A549 (cell line): ENCODE measurements around the gene GRHL3. TPM values are rescaled to one million over a fixed set of nuclear protein-coding genes. Genes with fewer than 3 reads are reported as not detected.
A peak's percentile ranks its signal among the peaks of the same experiment; 100 is the strongest.

Experiments used
- ATAC-seq, 2 experiments: fragments of 200-7000 bp in 1 of 2; fragments of >200 bp in 1 of 2; cut with Nextera tagmentation in 1 of 2; cut with Tn5 transposase in 1 of 2; 3 replicates each; pipeline versions ENCODE4 v1.8.0 to v1.9.1; 2018 to 2020; ENCODE audit warnings: mild to moderate bottlenecking in 1 of 2, moderate library complexity in 1 of 2
- CTCF ChIA-PET: fragments of 300-600 bp; sonication (Branson Sonifier 250); formaldehyde crosslinking; extraction: SDS; loops from one replicate; lab custom pipeline; 2021; ENCODE audit warnings: antibody characterized with exemption, inconsistent platforms; lab: Yijun Ruan, JAX
- POLR2A ChIA-PET: fragments of 350-600 bp; formaldehyde crosslinking; extraction: SDS; loops from one replicate; lab custom pipeline; 2021; ENCODE audit warnings: antibody characterized with exemption, inconsistent platforms; lab: Yijun Ruan, JAX
- DNase-seq, 2 experiments: peaks; one replicate each; pipeline versions ENCODE4 v3.0.0 to v3.0.0-alpha.2; 2011 to 2016; ENCODE audit warnings: low read depth in 1 of 2, low spot score in 1 of 2
- FAIRE-seq: peaks from 2 replicates; lab custom pipeline; 2011; peaks lifted over from hg19 to GRCh38; lab: Jason Lieb, UNC
- H3K27ac ChIP-seq, 2 experiments: fragments of >200 bp; sonication (Bioruptor Twin); formaldehyde crosslinking; 3 replicates each; pipeline ENCODE4 v1.5.1; 2016 to 2017
- H3K4me1 ChIP-seq: fragments of >200 bp; sonication (Bioruptor Twin); formaldehyde crosslinking; 3 replicates; pipeline ENCODE4 v1.6.1; 2016
- H3K4me2 ChIP-seq: fragments of >200 bp; sonication (Bioruptor Twin); formaldehyde crosslinking; 3 replicates; pipeline ENCODE4 v1.6.1; 2016
- H3K4me3 ChIP-seq: fragments of >200 bp; sonication (Bioruptor Twin); formaldehyde crosslinking; 3 replicates; pipeline ENCODE4 v1.5.1; 2016
- H3K9me3 ChIP-seq: fragments of >200 bp; sonication (Bioruptor Twin); formaldehyde crosslinking; 3 replicates; pipeline ENCODE4 v1.6.1; 2016
- ATOH8 ChIP-seq: fragments of 250-450 bp; sonication (Bioruptor Pico); IDR thresholded peaks from 2 replicates; pipeline ENCODE4 v1.5.0; 2020; ENCODE audit warnings: low read depth, mild to moderate bottlenecking, moderate library complexity
- EHF ChIP-seq: fragments of 250-450 bp; sonication (Bioruptor Pico); IDR thresholded peaks from 2 replicates; pipeline ENCODE4 v1.5.0; 2020; ENCODE audit warnings: mild to moderate bottlenecking
- EHMT2 ChIP-seq: fragments of 200-600 bp; sonication (generic); IDR thresholded peaks from 2 replicates; pipeline ENCODE4 v1.6.1; 2016; ENCODE audit warnings: antibody characterized with exemption, low read depth, mild to moderate bottlenecking, moderate library complexity
- EP300 ChIP-seq, 2 experiments: fragments of >200 bp; sonication (Bioruptor Twin); formaldehyde crosslinking; IDR thresholded peaks; 2 replicates in 1 of 2; 3 replicates in 1 of 2; pipeline ENCODE4 v1.6.1; 2016 to 2017
- FOSB ChIP-seq: fragments of 250-450 bp; sonication (Bioruptor Pico); IDR thresholded peaks from 2 replicates; pipeline ENCODE4 v1.5.0; 2020; ENCODE audit warnings: mild to moderate bottlenecking, moderate library complexity
- FOSL2 ChIP-seq, 2 experiments: fragments of 450-650 bp in 1 of 2; fragments of >200 bp in 1 of 2; sonication (Bioruptor Twin) in 1 of 2; formaldehyde crosslinking; IDR thresholded peaks; 2 replicates each; pipeline versions ENCODE4 v1.5.0 to v1.6.1; 2016 to 2020; ENCODE audit warnings: mild to moderate bottlenecking in 1 of 2, moderate library complexity in 1 of 2
- FOXS1 ChIP-seq: fragments of 250-450 bp; sonication (Bioruptor Pico); IDR thresholded peaks from 2 replicates; pipeline ENCODE4 v1.5.0; 2020; ENCODE audit warnings: mild to moderate bottlenecking, moderate library complexity
- GATA3 ChIP-seq: IDR thresholded peaks from 2 replicates; pipeline ENCODE4 v1.6.1; 2012; ENCODE audit warnings: borderline replicate concordance
- HDAC2 ChIP-seq: fragments of 200-600 bp; sonication (generic); IDR thresholded peaks from 2 replicates; pipeline ENCODE4 v1.6.1; 2016
- HEYL ChIP-seq: fragments of 250-450 bp; sonication (Bioruptor Pico); IDR thresholded peaks from 2 replicates; pipeline ENCODE4 v1.8.0; 2021; ENCODE audit warnings: mild to moderate bottlenecking, moderate library complexity
- JUNB ChIP-seq: fragments of >200 bp; sonication (Bioruptor Twin); formaldehyde crosslinking; IDR thresholded peaks from 2 replicates; pipeline ENCODE4 v1.6.1; 2016
- MAFK ChIP-seq: fragments of 450-650 bp; IDR thresholded peaks from 2 replicates; pipeline ENCODE4 v1.6.1; 2014; ENCODE audit not compliant: partially characterized antibody
- MAZ ChIP-seq: fragments of 150-350 bp; IDR thresholded peaks from 2 replicates; pipeline ENCODE4 v1.6.1; 2014; ENCODE audit warnings: antibody characterized with exemption, low read depth, low read length, borderline replicate concordance
- MYC ChIP-seq: IDR thresholded peaks from 2 replicates; pipeline ENCODE4 v1.6.1; 2012; ENCODE audit warnings: mild to moderate bottlenecking, inconsistent platforms, low read length, improper control_type of control experiment, borderline replicate concordance
- PHF8 ChIP-seq: fragments of 200-600 bp; sonication (generic); IDR thresholded peaks from 2 replicates; pipeline ENCODE4 v1.6.1; 2016; ENCODE audit warnings: low read depth, mild to moderate bottlenecking, antibody characterized with exemption, moderate library complexity, borderline replicate concordance
- RARB ChIP-seq: fragments of 250-450 bp; sonication (Bioruptor Pico); IDR thresholded peaks from 2 replicates; pipeline ENCODE4 v1.8.0; 2021; ENCODE audit warnings: mild to moderate bottlenecking, moderate library complexity
- RCOR1 ChIP-seq: fragments of 150-350 bp; IDR thresholded peaks from 2 replicates; pipeline ENCODE4 v1.6.1; 2014; ENCODE audit warnings: antibody characterized with exemption, low read length, low read depth
- SMC3 ChIP-seq: fragments of >200 bp; sonication (Bioruptor Twin); formaldehyde crosslinking; IDR thresholded peaks from 3 replicates; pipeline ENCODE4 v1.6.1; 2018; ENCODE audit warnings: inconsistent platforms
- TP53 ChIP-seq: fragments of 250-450 bp; sonication (Bioruptor Pico); IDR thresholded peaks from 2 replicates; pipeline ENCODE4 v1.5.0; 2021; ENCODE audit warnings: mild to moderate bottlenecking, moderate library complexity
- ZFP36 ChIP-seq: fragments of 450-650 bp; IDR thresholded peaks from 2 replicates; pipeline ENCODE4 v1.6.1; 2014; ENCODE audit warnings: borderline replicate concordance; ENCODE audit not compliant: partially characterized antibody
- ZSCAN20 ChIP-seq: fragments of 250-450 bp; sonication (Bioruptor Pico); IDR thresholded peaks from 2 replicates; pipeline ENCODE4 v1.8.0; 2022; ENCODE audit warnings: mild to moderate bottlenecking, moderate library complexity
- WGBS: methylation state at CpG from one replicate; pipeline ENCODE4 v1.1.6; 2017; ENCODE audit errors: missing lambda C conversion rate; 5-methylcytosine and 5-hydroxymethylcytosine counted together
- polyA plus RNA-seq, 4 experiments: library from polyadenylated mRNA; depleted of rRNA in 3 of 4; stranded (reverse); fragments of >200 nt; fragmentation: RNase III in 1 of 4; extraction: RNeasy Plus Mini Kit Qiagen cat#74134 plus additional on column Dnase treatment in 1 of 4; gene quantifications; 2 replicates in 3 of 4; 3 replicates in 1 of 4; pipeline ENCODE4 v1.2.3, GENCODE V29; 2011 to 2017
- TF ChIP-seq, protein P1 (sequence below): IDR thresholded peaks from 2 replicates; pipeline ENCODE4 v1.6.1; 2012; ENCODE audit warnings: low read depth, borderline replicate concordance
- TF ChIP-seq, protein P2 (sequence below): fragments of 250-450 bp; sonication (Bioruptor Pico); IDR thresholded peaks from 2 replicates; pipeline ENCODE4 v1.5.0; 2021; ENCODE audit warnings: mild to moderate bottlenecking, moderate library complexity, borderline replicate concordance
- TF ChIP-seq, protein P3 (sequence below): fragments of >200 bp; sonication (Bioruptor Twin); formaldehyde crosslinking; IDR thresholded peaks from 3 replicates; pipeline ENCODE4 v1.6.1; 2016
- TF ChIP-seq, protein P4 (sequence below): fragments of 200-600 bp; sonication (generic); IDR thresholded peaks from 2 replicates; pipeline ENCODE4 v1.6.1; 2016; ENCODE audit warnings: antibody characterized with exemption, mild to moderate bottlenecking, moderate library complexity

The GRHL3 gene
- polyA plus RNA-seq, 2 of the 4 experiments (the other 2 are of a cell fraction), result 0.58 to 1.6 TPM

DNA sequence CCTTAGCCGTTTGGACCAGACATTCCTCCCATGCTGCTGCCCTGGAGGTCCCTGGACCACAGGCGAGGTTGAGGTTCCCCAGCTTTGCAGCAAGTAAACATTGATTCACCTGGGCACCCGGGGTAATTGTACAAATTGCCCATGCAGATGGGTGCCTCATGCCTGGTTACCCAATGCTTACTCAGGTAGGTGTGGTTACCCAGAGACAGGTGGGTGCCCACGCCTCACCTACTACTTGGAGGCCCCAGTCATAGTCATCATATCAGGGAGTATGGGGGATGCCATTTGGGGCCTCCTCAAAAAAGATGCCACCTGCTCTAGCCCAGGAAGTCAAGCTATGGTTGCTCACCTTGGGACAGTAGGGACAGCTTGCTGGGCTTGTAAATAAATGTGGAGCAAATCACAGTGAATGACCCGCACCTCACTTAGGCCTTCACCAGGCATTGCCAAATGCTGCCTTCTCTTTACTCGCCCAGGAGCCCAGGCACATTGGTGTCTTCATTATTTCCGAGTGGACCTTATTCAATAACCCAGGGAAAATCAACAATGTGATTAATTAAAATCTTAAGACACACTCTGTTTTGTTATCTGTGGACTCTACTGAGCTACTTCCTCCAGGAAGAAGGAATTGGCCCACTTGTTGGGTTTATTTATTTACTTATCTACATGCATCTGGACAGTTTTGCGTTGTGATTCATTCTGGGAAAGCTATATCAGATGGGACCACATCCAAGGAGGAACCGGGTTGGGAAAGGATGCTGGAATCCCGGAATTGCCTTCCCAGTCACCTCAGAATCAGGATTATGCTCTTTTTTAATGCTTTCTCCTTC, 35.6 kb upstream of the GRHL3 start (continued):
- no peak for TF ChIP-seq EHMT2
- peak; percentile 98 for TF ChIP-seq GATA3
- no peak for TF ChIP-seq PHF8

- H3K4me1 ChIP-seq, result peaks cover 35% of the 10 kb centered on the region
- peak overlapping the region; percentile 62 to 86 for H3K27ac ChIP-seq
- TF ChIP-seq HDAC2, result no peak
- no peak for TF ChIP-seq MAFK
- TF ChIP-seq MAZ, result no peak
- peak in 1 of 2 experiments; percentile 4; a peak in 1 of 5 replicates for TF ChIP-seq EP300 (IDR thresholded peaks at IDR 0.05)
- TF ChIP-seq EHF (CRISPR knock-in tag), result no peak
- TF ChIP-seq, protein P1, sequence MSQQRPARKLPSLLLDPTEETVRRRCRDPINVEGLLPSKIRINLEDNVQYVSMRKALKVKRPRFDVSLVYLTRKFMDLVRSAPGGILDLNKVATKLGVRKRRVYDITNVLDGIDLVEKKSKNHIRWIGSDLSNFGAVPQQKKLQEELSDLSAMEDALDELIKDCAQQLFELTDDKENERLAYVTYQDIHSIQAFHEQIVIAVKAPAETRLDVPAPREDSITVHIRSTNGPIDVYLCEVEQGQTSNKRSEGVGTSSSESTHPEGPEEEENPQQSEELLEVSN, result no peak
- TF ChIP-seq TP53 (CRISPR knock-in tag), result no peak
- TF ChIP-seq FOXS1, result no peak
- no peak for TF ChIP-seq HEYL (CRISPR knock-in tag)
- TF ChIP-seq JUNB, result peak; percentile 48
- no peak for TF ChIP-seq FOSB (CRISPR knock-in tag)
- TF ChIP-seq ATOH8, result no peak
- TF ChIP-seq SMC3, result no peak
- TF ChIP-seq MYC, result no peak
- TF ChIP-seq, protein P2, sequence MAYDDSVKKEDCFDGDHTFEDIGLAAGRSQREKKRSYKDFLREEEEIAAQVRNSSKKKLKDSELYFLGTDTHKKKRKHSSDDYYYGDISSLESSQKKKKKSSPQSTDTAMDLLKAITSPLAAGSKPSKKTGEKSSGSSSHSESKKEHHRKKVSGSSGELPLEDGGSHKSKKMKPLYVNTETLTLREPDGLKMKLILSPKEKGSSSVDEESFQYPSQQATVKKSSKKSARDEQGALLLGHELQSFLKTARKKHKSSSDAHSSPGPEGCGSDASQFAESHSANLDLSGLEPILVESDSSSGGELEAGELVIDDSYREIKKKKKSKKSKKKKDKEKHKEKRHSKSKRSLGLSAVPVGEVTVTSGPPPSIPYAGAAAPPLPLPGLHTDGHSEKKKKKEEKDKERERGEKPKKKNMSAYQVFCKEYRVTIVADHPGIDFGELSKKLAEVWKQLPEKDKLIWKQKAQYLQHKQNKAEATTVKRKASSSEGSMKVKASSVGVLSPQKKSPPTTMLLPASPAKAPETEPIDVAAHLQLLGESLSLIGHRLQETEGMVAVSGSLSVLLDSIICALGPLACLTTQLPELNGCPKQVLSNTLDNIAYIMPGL, result no peak
- no peak for TF ChIP-seq PHF8
- no peak for TF ChIP-seq RARB (CRISPR knock-in tag)
- TF ChIP-seq ZSCAN20, result no peak
- peak; percentile 20; the same call in 1 of the 2 replicates for TF ChIP-seq FOSL2 (IDR thresholded peaks at IDR 0.05)
- TF ChIP-seq FOSL2 (CRISPR knock-in tag; IDR thresholded peaks at IDR 0.05), result no peak
- no peak for TF ChIP-seq ZFP36
- TF ChIP-seq, protein P3, sequence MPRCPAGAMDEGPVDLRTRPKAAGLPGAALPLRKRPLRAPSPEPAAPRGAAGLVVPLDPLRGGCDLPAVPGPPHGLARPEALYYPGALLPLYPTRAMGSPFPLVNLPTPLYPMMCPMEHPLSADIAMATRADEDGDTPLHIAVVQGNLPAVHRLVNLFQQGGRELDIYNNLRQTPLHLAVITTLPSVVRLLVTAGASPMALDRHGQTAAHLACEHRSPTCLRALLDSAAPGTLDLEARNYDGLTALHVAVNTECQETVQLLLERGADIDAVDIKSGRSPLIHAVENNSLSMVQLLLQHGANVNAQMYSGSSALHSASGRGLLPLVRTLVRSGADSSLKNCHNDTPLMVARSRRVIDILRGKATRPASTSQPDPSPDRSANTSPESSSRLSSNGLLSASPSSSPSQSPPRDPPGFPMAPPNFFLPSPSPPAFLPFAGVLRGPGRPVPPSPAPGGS, result 0 out of 3 replicates have a peak, but pooled peaks have one; percentile 32
- TF ChIP-seq, protein P4, sequence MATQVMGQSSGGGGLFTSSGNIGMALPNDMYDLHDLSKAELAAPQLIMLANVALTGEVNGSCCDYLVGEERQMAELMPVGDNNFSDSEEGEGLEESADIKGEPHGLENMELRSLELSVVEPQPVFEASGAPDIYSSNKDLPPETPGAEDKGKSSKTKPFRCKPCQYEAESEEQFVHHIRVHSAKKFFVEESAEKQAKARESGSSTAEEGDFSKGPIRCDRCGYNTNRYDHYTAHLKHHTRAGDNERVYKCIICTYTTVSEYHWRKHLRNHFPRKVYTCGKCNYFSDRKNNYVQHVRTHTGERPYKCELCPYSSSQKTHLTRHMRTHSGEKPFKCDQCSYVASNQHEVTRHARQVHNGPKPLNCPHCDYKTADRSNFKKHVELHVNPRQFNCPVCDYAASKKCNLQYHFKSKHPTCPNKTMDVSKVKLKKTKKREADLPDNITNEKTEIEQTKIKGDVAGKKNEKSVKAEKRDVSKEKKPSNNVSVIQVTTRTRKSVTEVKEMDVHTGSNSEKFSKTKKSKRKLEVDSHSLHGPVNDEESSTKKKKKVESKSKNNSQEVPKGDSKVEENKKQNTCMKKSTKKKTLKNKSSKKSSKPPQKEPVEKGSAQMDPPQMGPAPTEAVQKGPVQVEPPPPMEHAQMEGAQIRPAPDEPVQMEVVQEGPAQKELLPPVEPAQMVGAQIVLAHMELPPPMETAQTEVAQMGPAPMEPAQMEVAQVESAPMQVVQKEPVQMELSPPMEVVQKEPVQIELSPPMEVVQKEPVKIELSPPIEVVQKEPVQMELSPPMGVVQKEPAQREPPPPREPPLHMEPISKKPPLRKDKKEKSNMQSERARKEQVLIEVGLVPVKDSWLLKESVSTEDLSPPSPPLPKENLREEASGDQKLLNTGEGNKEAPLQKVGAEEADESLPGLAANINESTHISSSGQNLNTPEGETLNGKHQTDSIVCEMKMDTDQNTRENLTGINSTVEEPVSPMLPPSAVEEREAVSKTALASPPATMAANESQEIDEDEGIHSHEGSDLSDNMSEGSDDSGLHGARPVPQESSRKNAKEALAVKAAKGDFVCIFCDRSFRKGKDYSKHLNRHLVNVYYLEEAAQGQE, result no peak
- no peak for TF ChIP-seq RCOR1
- ChIA-PET CTCF (interaction anchor here (1.5 kb wide), 1 partner anchor 107 kb away, joined by 5 read pairs; no protein-coding TSS in a partner anchor), POLR2A (interaction anchor here (1.0 to 1.7 kb wide), 2 partner anchors 10 to 17 kb away, joined by 5 to 14 read pairs; no protein-coding TSS in a partner anchor)
- DNase-seq (peak in 1 of 2 experiments; percentile 24), FAIRE-seq (no peak), ATAC-seq (peak; percentile 79 to 82)
- peak overlapping the region; percentile 63 for H3K4me2 ChIP-seq
- WGBS, result 3% methylated on average over 8 of the region's 8 CpGs
- peaks cover 4% of the 10 kb centered on the region; the same call in 2 of the 3 replicates for H3K9me3 ChIP-seq
- no peak overlapping the region for H3K4me3 ChIP-seq
Observed at GRCh38 chr1:24284156-24284471, 35.0 kb upstream of the GRHL3 start.
